Upper lobe of left lung (tissue), 4 donors: Measurements from ENCODE around the gene PDZD8.
A peak's percentile ranks its signal among the peaks of the same experiment; 100 is the strongest.

Source experiments
- CTCF ChIP-seq, 6 experiments: fragments of 450-650 bp in 4 of 6; fragments of 200-600 bp in 2 of 6; sonication (generic) in 2 of 6; IDR thresholded peaks; one replicate each; pipeline ENCODE4 v1.5.1; 2016 to 2019; ENCODE audit warnings: antibody characterized with exemption in 6 of 6
- EP300 ChIP-seq, 4 donors: sonication (generic); formaldehyde crosslinking; IDR thresholded peaks; one replicate each; pipeline ENCODE4 v1.5.1; 2017; ENCODE audit warnings: antibody characterized with exemption in 4 of 4, control low read depth in 2 of 4
- POLR2A ChIP-seq, 4 donors: fragments of 450-650 bp; IDR thresholded peaks; one replicate each; pipeline ENCODE4 v1.5.1; 2016 to 2017; ENCODE audit warnings: antibody characterized with exemption in 4 of 4, mild to moderate bottlenecking in 2 of 4
- POLR2AphosphoS5 ChIP-seq, 2 donors: sonication (generic); formaldehyde crosslinking; IDR thresholded peaks; one replicate each; pipeline ENCODE4 v1.5.1; 2017; ENCODE audit warnings: antibody characterized with exemption in 2 of 2

GRCh38 chr10:117411479-117412399 lies 36.5 kb upstream of the PDZD8 start:
- no peak for TF ChIP-seq CTCF (IDR thresholded peaks at IDR 0.05)
- TF ChIP-seq POLR2A (IDR thresholded peaks at IDR 0.05): no peak
- TF ChIP-seq POLR2AphosphoS5 (IDR thresholded peaks at IDR 0.05): peak in 1 of 2 donors; percentile 68
- peak in 1 of 4 donors; percentile 2 for TF ChIP-seq EP300 (IDR thresholded peaks at IDR 0.05)
